GM12801 (cell line): ENCODE measurements around the gene ATPAF1.

Source experiments
- CTCF ChIP-seq: IDR thresholded peaks from one replicate; pipeline ENCODE4 v1.5.1; 2011; ENCODE audit warnings: control low read depth; ENCODE audit not compliant: insufficient read length; ENCODE audit errors: extremely low read depth

ATPAF1 gene

DNA sequence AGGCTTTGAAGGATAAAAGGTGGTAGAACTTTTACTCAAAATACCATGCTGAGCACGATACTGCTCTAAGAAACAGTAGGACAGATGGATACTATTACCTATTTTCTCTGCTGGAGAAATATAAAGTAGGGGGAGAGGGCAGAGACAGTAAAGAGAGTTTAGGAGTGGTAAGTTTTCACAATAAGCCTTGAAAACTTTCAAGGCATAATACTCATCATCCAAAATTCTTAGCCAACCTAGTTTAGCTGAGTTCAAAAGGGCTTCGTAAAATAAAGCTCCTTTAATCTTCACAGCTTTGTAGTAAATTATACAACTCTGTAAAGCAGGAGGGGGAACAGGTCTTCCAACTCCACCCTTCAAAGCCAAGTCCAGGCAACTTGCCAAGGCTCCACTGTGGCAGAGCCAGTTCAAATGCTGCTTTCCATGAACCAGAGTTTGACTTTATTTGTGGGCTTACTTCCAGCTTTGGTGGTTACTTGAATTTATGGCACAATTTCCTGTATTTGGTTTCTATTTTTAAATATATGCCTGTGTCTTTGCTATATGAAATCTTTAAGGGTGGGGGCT is 19.0 kb upstream of the ATPAF1 start:
- no peak for TF ChIP-seq CTCF

GRCh38 chr1:46686255-46686654 is 18.1 kb upstream of the ATPAF1 start:
- TF ChIP-seq CTCF = no peak

DNA sequence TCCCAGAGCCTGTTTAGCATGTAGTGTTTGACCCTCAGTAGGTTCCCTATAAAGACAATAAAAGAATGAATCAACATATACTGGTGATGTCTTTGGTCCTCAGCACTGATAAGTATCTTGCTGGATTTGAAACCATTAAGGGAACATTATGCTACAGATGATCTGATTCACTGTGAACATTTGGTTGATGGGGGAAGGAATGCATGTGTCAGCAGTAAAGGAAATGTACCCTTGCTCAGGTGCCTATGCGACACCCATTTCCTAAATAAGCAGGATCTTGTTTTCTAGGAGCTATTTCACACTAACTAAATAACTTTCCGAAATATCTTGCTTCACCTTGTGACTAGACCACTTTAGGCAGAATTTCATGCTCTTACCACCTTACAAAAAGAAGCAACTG is 16.5 kb upstream of the ATPAF1 start:
- no peak for TF ChIP-seq CTCF

DNA sequence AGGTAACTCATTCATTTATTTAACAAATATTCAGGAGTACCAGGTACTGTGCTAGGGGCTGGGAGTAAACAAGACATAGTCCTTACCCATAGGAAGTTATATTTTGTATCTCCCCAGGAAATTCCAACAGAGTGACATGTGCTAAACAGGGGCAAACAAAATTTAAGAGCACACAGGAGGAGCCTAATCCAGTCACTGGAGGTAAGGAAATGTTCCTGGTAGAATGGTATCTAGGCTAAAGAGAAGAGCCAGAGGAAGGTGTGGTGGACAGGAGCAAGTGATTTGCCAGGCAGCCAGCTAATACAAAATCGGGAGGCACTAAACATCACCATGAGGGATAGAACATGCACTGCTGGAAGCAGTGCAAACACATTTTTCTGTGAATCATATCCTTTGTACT is 13.9 kb upstream of the ATPAF1 start:
- TF ChIP-seq CTCF = no peak

- no peak for TF ChIP-seq CTCF
These were observed 13.3 kb upstream of the ATPAF1 start for GRCh38 chr1:46681333-46682034.

GRCh38 chr1:46679789-46680573 is 11.8 kb upstream of the ATPAF1 start:
- TF ChIP-seq CTCF = no peak

DNA sequence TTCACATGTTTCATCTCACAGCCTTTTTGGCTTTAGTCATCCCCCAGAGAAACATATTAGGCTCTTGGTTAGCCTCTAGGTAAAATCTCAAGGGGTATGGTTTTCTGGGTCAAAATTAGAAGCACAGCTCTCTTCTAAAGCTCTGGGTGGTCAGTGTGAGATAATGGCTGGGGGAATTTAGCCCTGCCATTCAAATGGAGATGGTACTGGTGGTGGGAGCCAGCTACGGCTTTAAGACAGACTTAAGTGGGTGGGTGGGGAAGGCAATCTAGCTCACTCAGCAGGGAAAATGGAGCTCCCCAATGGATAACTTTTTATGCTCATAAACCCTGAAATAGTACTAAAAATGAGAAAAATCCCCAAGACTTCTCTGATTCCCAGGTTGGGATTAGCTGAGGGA is 9.2 kb upstream of the ATPAF1 start:
- no peak for TF ChIP-seq CTCF
